Loucy (cell line): Measurements from ENCODE around the gene GPR153.

Source experiments
- EZH2phosphoT487 ChIP-seq: fragments of 200-600 bp; IDR thresholded peaks from 2 replicates; pipeline ENCODE4 v1.6.1; 2018; ENCODE audit warnings: antibody characterized with exemption, mild to moderate bottlenecking, moderate library complexity, borderline replicate concordance
- TF ChIP-seq, protein P1 (sequence below): fragments of 200-600 bp; sonication (generic); conservative IDR thresholded peaks from 2 replicates; pipeline ENCODE4 v1.5.1; 2014; ENCODE audit warnings: mild to moderate bottlenecking, antibody characterized with exemption, low read length

DNA sequence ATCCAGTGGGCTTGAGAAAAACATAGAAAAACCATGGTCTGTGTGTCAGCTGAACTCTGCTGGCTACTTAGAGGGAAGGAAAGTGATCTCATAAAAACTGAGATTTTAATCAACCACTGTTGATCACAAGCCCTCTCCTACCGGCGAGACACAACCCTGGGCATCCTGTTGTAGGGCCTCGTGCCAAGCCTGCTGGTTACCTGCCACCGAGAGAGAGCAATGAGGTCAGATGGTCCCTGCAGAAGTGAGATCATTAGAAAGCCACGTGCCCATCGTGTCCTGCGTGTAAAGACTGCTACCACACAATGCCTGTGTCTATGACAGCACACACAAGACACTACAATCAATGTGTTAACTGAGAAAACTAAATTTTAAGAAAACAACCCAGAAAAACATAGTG is 41.7 kb upstream of the GPR153 start:
- TF ChIP-seq, protein P1, sequence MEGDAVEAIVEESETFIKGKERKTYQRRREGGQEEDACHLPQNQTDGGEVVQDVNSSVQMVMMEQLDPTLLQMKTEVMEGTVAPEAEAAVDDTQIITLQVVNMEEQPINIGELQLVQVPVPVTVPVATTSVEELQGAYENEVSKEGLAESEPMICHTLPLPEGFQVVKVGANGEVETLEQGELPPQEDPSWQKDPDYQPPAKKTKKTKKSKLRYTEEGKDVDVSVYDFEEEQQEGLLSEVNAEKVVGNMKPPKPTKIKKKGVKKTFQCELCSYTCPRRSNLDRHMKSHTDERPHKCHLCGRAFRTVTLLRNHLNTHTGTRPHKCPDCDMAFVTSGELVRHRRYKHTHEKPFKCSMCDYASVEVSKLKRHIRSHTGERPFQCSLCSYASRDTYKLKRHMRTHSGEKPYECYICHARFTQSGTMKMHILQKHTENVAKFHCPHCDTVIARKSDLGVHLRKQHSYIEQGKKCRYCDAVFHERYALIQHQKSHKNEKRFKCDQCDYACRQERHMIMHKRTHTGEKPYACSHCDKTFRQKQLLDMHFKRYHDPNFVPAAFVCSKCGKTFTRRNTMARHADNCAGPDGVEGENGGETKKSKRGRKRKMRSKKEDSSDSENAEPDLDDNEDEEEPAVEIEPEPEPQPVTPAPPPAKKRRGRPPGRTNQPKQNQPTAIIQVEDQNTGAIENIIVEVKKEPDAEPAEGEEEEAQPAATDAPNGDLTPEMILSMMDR: no peak
- no peak for TF ChIP-seq EZH2phosphoT487
